Endothelial cell of umbilical vein (primary cell): ENCODE data around the gene HMGN1. TPM values are rescaled to one million over a fixed set of nuclear protein-coding genes. Genes with fewer than 3 reads are reported as not detected.

ENCODE experiments used
- BruUV-seq: library from RNA; stranded (reverse); fragments of 400-500 nt; replicated peaks from 2 replicates; lab custom pipeline; 2021; lab: Mats Ljungman, UMichigan
- CTCF ChIA-PET: fragments of 300-600, 350-600 bp; sonication (Branson Sonifier 250); formaldehyde crosslinking; loops from one replicate; lab custom pipeline; 2021; ENCODE audit warnings: antibody characterized with exemption, inconsistent platforms; lab: Charles Lee
- POLR2A ChIA-PET: fragments of 300-600, 350-600 bp; sonication (Branson Sonifier 250); formaldehyde crosslinking; loops from one replicate; lab custom pipeline; 2021; ENCODE audit warnings: antibody characterized with exemption, inconsistent platforms; lab: Charles Lee
- DNase-seq: peaks from one replicate; pipeline ENCODE4 v3.0.0-alpha.2; 2011; ENCODE audit warnings: low read depth, low spot score
- FAIRE-seq: peaks from 2 replicates; lab custom pipeline; 2011; peaks lifted over from hg19 to GRCh38; lab: Jason Lieb, UNC
- H2AFZ ChIP-seq: 2 replicates; pipeline ENCODE4 v1.6.0; 2012; ENCODE audit warnings: low read depth, low read length, control low read depth, inconsistent platforms
- H3K27ac ChIP-seq: 2 replicates; pipeline ENCODE4 v1.5.1; 2011; ENCODE audit warnings: low read depth, mild to moderate bottlenecking, control low read depth, low read length, moderate library complexity; ENCODE audit not compliant: insufficient read depth
- H3K27me3 ChIP-seq, 2 experiments: 2 replicates each; pipeline versions ENCODE4 v1.6.0 to v1.6.1; 2011; ENCODE audit warnings: low read length in 2 of 2, mixed read lengths in 1 of 2; ENCODE audit not compliant: control insufficient read depth in 2 of 2, insufficient read depth in 2 of 2
- H3K36me3 ChIP-seq, 2 experiments: 2 replicates in 1 of 2; 3 replicates in 1 of 2; pipeline ENCODE4 v1.5.1; 2011; ENCODE audit warnings: low read length in 2 of 2, mild to moderate bottlenecking in 1 of 2, moderate library complexity in 1 of 2; ENCODE audit not compliant: control insufficient read depth in 2 of 2, insufficient read depth in 2 of 2; ENCODE audit errors: extremely low read depth in 1 of 2
- H3K4me1 ChIP-seq: 3 replicates; pipeline ENCODE4 v1.5.1; 2011; ENCODE audit warnings: mild to moderate bottlenecking, low read length; ENCODE audit not compliant: control insufficient read depth, insufficient read depth; ENCODE audit errors: extremely low read depth
- H3K4me2 ChIP-seq: 2 replicates; pipeline ENCODE4 v1.6.1; 2011; ENCODE audit warnings: low read length, control low read depth, mixed read lengths; ENCODE audit not compliant: insufficient read depth
- H3K4me3 ChIP-seq, 3 experiments: fragments of 200-600 bp in 1 of 3; sonication (generic), shearing (Covaris generic) in 1 of 3; replicated peaks in 1 of 3; 2 replicates each; pipeline ENCODE4 v1.5.1; 2011 to 2016; ENCODE audit warnings: control low read depth in 3 of 3, low read length in 3 of 3, mild to moderate bottlenecking in 2 of 3, inconsistent platforms in 1 of 3, low read depth in 1 of 3, moderate library complexity in 1 of 3; ENCODE audit not compliant: insufficient read depth in 1 of 3
- H3K79me2 ChIP-seq: 2 replicates; pipeline ENCODE4 v1.6.0; 2012; ENCODE audit warnings: low read length, inconsistent platforms; ENCODE audit not compliant: control insufficient read depth, insufficient read depth
- H3K9ac ChIP-seq: replicated peaks from 2 replicates; pipeline ENCODE3; 2011; ENCODE audit warnings: low read length, control low read depth; ENCODE audit not compliant: insufficient read depth; ENCODE audit errors: extremely low read depth
- H3K9me1 ChIP-seq: replicated peaks from 3 replicates; pipeline ENCODE4 v1.6.0; 2011; ENCODE audit warnings: mild to moderate bottlenecking, low read length; ENCODE audit not compliant: control insufficient read depth, insufficient read depth; ENCODE audit errors: extremely low read depth
- H3K9me3 ChIP-seq: replicated peaks from 2 replicates; pipeline ENCODE4 v1.5.1; 2012; ENCODE audit warnings: low read length, inconsistent platforms; ENCODE audit not compliant: control insufficient read depth, insufficient read depth
- H4K20me1 ChIP-seq: replicated peaks from 2 replicates; pipeline ENCODE3; 2011; ENCODE audit warnings: mild to moderate bottlenecking, low read length; ENCODE audit not compliant: control insufficient read depth, insufficient read depth; ENCODE audit errors: extremely low read depth
- EZH2 ChIP-seq: IDR thresholded peaks from 2 replicates; pipeline ENCODE4 v1.6.1; 2012; ENCODE audit warnings: borderline replicate concordance, low read depth, mild to moderate bottlenecking, moderate library complexity, low read length, inconsistent platforms; ENCODE audit not compliant: severe bottlenecking
- FOS ChIP-seq: IDR thresholded peaks from 2 replicates; pipeline ENCODE4 v1.6.1; 2011; ENCODE audit warnings: mild to moderate bottlenecking, low read length, moderate library complexity, borderline replicate concordance; ENCODE audit not compliant: insufficient read depth
- GATA2 ChIP-seq: IDR thresholded peaks from 2 replicates; pipeline ENCODE4 v1.7.0; 2011; ENCODE audit warnings: low read depth, mild to moderate bottlenecking, moderate library complexity, mixed read lengths, low read length; ENCODE audit not compliant: insufficient read length, insufficient read depth
- JUN ChIP-seq: IDR thresholded peaks from 2 replicates; pipeline ENCODE4 v1.6.1; 2011; ENCODE audit warnings: borderline replicate concordance, low read depth; ENCODE audit not compliant: insufficient read length, insufficient read depth
- MYC ChIP-seq: IDR thresholded peaks from one replicate; pipeline ENCODE4 v1.6.1; 2011; ENCODE audit warnings: mild to moderate bottlenecking, low read depth, low read length
- POLR2A ChIP-seq: IDR thresholded peaks from 2 replicates; pipeline ENCODE4 v1.6.1; 2012; ENCODE audit warnings: low read depth, mild to moderate bottlenecking, control low read depth, low read length
- POLR2AphosphoS5 ChIP-seq: IDR thresholded peaks from 2 replicates; pipeline ENCODE4 v1.6.1; 2012; ENCODE audit warnings: low read depth, mild to moderate bottlenecking, control low read depth, low read length, moderate library complexity; ENCODE audit not compliant: insufficient read depth
- dilution Hi-C: fragments of 300-500 bp; cut with MboI; formaldehyde crosslinking; loops from one replicate; pipeline ENCODE4 v1.15.0; 2019; ENCODE audit warnings: low sequenced_read_pairs; ENCODE audit not compliant: extremely low pct_ligation_motif_present
- intact Hi-C: fragments of 100-400 bp; cut with micrococcal nuclease; formaldehyde crosslinking; loops from one replicate; pipeline ENCODE4 v1.10.0; 2022
- polyA plus RNA-seq, 4 experiments: library from polyadenylated mRNA; depleted of rRNA in 3 of 4; stranded (reverse) in 3 of 4; unstranded in 1 of 4; fragments of >200 nt; gene quantifications; 2 replicates each; pipeline versions ENCODE4 v1.2.1 to v1.2.3, GENCODE V29; 2011 to 2012; ENCODE audit warnings: missing spikeins in 1 of 4
- total RNA-seq: library from RNA; stranded (reverse); gene quantifications from 2 replicates; pipeline ENCODE4 v1.2.3, GENCODE V29; 2021
- TF ChIP-seq, protein P1 (sequence below), 2 donors: IDR thresholded peaks; 1 replicate in 1 of 2; 2 replicates in 1 of 2; pipeline ENCODE4 v1.5.1; 2011; ENCODE audit warnings: low read length in 2 of 2, mild to moderate bottlenecking in 2 of 2, moderate library complexity in 2 of 2, control low read depth in 1 of 2, inconsistent platforms in 1 of 2, low read depth in 1 of 2; ENCODE audit not compliant: insufficient read depth in 1 of 2; ENCODE audit errors: extremely low read depth in 1 of 2
- TF ChIP-seq, protein P2 (sequence below): IDR thresholded peaks from 2 replicates; pipeline ENCODE4 v1.6.1; 2011; ENCODE audit not compliant: insufficient read depth, insufficient read length

Gene HMGN1
- total and polyA plus RNA-seq, 2 donors (not counting 3 experiments of a cell fraction or from before 2014, with no cell fraction given) = 162 to 360 TPM

DNA sequence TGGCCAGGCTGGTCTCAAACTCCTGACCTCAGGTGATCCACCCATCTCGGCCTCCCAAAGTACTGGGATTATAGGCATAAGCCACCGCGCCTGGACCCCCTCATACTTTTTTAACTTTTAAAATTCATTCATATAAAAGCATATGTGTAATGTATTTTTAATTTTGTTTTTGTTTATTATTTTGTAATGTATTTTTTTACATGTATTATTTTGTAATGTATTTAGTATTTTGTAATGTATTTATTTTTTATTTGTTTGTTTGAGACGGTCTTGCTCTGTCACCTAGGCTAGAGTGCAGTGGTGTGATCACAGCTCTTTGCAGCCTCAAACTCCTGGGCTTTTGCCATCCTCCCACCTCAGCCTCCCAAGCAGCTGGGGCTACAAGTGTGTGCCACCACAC, 23.4 kb downstream of the HMGN1 start:
- ChIA-PET POLR2A (no interaction called here), CTCF (no interaction called here)
- DNase-seq = no peak
- Histone ChIP-seq H3K4me3 (no peak overlapping the region), H3K36me3 (no peaks in the 10 kb centered on the region), H3K79me2 (no peaks in the 10 kb centered on the region), H3K4me2 (no peak overlapping the region), H3K4me1 (no peaks in the 10 kb centered on the region), H3K9me3 (no peaks in the 10 kb centered on the region), H4K20me1 (no peaks in the 10 kb centered on the region), H3K27ac (no peak overlapping the region), H3K9ac (no peak overlapping the region), H2AFZ (no peak overlapping the region), H3K9me1 (no peaks in the 10 kb centered on the region), H3K27me3 (peaks cover 2 to 5% of the 10 kb centered on the region in 2 experiments)
- intact Hi-C loops = no loop called here
- FAIRE-seq = no peak
- TF ChIP-seq FOS (no peak), JUN (no peak), MYC (no peak), POLR2AphosphoS5 (no peak)
- TF ChIP-seq, protein P1, sequence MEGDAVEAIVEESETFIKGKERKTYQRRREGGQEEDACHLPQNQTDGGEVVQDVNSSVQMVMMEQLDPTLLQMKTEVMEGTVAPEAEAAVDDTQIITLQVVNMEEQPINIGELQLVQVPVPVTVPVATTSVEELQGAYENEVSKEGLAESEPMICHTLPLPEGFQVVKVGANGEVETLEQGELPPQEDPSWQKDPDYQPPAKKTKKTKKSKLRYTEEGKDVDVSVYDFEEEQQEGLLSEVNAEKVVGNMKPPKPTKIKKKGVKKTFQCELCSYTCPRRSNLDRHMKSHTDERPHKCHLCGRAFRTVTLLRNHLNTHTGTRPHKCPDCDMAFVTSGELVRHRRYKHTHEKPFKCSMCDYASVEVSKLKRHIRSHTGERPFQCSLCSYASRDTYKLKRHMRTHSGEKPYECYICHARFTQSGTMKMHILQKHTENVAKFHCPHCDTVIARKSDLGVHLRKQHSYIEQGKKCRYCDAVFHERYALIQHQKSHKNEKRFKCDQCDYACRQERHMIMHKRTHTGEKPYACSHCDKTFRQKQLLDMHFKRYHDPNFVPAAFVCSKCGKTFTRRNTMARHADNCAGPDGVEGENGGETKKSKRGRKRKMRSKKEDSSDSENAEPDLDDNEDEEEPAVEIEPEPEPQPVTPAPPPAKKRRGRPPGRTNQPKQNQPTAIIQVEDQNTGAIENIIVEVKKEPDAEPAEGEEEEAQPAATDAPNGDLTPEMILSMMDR (IDR thresholded peaks at IDR 0.05; ENCODE audit: extremely low read depth in 1 of 2, insufficient read depth in 1 of 2, low read depth in 1 of 2, low read length in 2 of 2) = no peak
- TF ChIP-seq, protein P2, sequence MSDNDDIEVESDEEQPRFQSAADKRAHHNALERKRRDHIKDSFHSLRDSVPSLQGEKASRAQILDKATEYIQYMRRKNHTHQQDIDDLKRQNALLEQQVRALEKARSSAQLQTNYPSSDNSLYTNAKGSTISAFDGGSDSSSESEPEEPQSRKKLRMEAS = no peak
- BruUV-seq = no TSS peak
- dilution Hi-C loops = no loop called here

DNA sequence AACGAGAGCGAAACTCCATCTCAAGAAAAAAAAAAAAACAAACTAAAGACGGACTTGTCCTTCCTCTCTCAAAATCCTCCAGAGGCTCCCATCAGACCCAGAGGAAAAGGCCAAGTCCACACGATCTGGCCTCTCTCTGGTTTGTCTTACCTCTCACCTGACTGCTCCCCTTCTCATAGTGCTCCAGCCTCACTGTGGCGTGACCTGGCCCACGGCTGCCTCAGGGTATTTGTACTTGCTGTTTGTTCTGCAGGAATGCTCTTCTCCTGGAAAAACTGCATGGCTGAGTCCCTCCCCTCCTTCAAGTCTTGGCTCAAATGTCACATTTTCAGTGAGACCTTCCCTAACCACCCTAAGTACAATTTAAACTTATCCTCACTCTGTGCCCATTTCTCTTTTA, 27.5 kb downstream of the HMGN1 start:
- intact Hi-C loops = no loop called here
- no peak overlapping the region for H3K9ac ChIP-seq
- no peaks in the 10 kb centered on the region for H3K36me3 ChIP-seq
- H3K27ac ChIP-seq = no peak overlapping the region
- DNase-seq = no peak
- dilution Hi-C loops = no loop called here
- TF ChIP-seq FOS (no peak), EZH2 (no peak), JUN (no peak), POLR2AphosphoS5 (no peak), POLR2A (no peak), GATA2 (no peak), MYC (no peak)
- TF ChIP-seq, protein P1 (IDR thresholded peaks at IDR 0.05; ENCODE audit: extremely low read depth in 1 of 2, insufficient read depth in 1 of 2, low read depth in 1 of 2, low read length in 2 of 2) = no peak
- TF ChIP-seq, protein P2 = no peak
- H4K20me1 ChIP-seq = no peaks in the 10 kb centered on the region
- H3K4me1 ChIP-seq = no peaks in the 10 kb centered on the region
- FAIRE-seq = no peak
- H3K4me3 ChIP-seq = no peak overlapping the region
- H3K27me3 ChIP-seq = peaks cover 2 to 10% of the 10 kb centered on the region in 2 experiments
- no TSS peak for BruUV-seq
- H3K79me2 ChIP-seq = no peaks in the 10 kb centered on the region
- H3K4me2 ChIP-seq = no peak overlapping the region
- no peaks in the 10 kb centered on the region for H3K9me3 ChIP-seq
- H2AFZ ChIP-seq = no peak overlapping the region
- ChIA-PET POLR2A (no interaction called here), CTCF (no interaction called here)
- no peaks in the 10 kb centered on the region for H3K9me1 ChIP-seq
